WTC11 (cell line): ENCODE results near the gene ZNF423. TPM values are rescaled to one million over a fixed set of nuclear protein-coding genes. Genes with fewer than 3 reads are reported as not detected.

Experiments
- ATAC-seq: fragments of 200-7000 bp; cut with Tn5 transposase; 2 replicates; pipeline ENCODE4 v1.10.0; 2021; ENCODE audit warnings: mild to moderate bottlenecking, moderate library complexity
- CTCF ChIA-PET: fragments of 300-600 bp; sonication (Branson Sonifier 250); formaldehyde crosslinking; loops from one replicate; lab custom pipeline; 2021; ENCODE audit warnings: antibody characterized with exemption; lab: Charles Lee
- POLR2A ChIA-PET: fragments of 350-600 bp; sonication (Branson Sonifier 250); formaldehyde crosslinking; loops from one replicate; lab custom pipeline; 2021; ENCODE audit warnings: antibody characterized with exemption; lab: Charles Lee
- DNase-seq: peaks from one replicate; pipeline ENCODE4 v3.0.0; 2021; ENCODE audit warnings: low spot score
- H3K27ac Mint-ChIP-seq: 2 replicates; pipeline ENCODE4 v1.8.0; 2021; ENCODE audit warnings: mixed read lengths
- H3K27me3 Mint-ChIP-seq: 2 replicates; pipeline ENCODE4 v1.8.0; 2021; ENCODE audit warnings: low read depth, mild to moderate bottlenecking, moderate library complexity, mixed read lengths
- H3K36me3 Mint-ChIP-seq: 2 replicates; pipeline ENCODE4 v1.8.0; 2021; ENCODE audit warnings: mixed read lengths
- H3K4me1 Mint-ChIP-seq: 2 replicates; pipeline ENCODE4 v1.8.0; 2022; ENCODE audit warnings: mixed read lengths
- H3K4me3 Mint-ChIP-seq: 2 replicates; pipeline ENCODE4 v1.8.0; 2021; ENCODE audit warnings: mild to moderate bottlenecking, moderate library complexity, mixed read lengths
- H3K9me3 Mint-ChIP-seq: 2 replicates; pipeline ENCODE4 v1.8.0; 2021; ENCODE audit warnings: mixed read lengths
- AR ChIP-seq: fragments of 250-450 bp; sonication (Bioruptor Pico); IDR thresholded peaks from 2 replicates; pipeline ENCODE4 v1.9.0; 2021; ENCODE audit warnings: mild to moderate bottlenecking
- FOXP4 ChIP-seq: sonication (generic); formaldehyde crosslinking; IDR thresholded peaks from 2 replicates; pipeline ENCODE4 v1.8.0; 2022; ENCODE audit warnings: mild to moderate bottlenecking, missing genetic modification reagents
- GABPB1 ChIP-seq: sonication (generic); formaldehyde crosslinking; IDR thresholded peaks from 2 replicates; pipeline ENCODE4 v1.8.1; 2023; ENCODE audit warnings: mild to moderate bottlenecking, missing genetic modification reagents
- GTF2I ChIP-seq: fragments of 250-450 bp; sonication (Bioruptor Pico); conservative IDR thresholded peaks from 2 replicates; pipeline ENCODE4 v1.4.0; 2021; ENCODE audit warnings: mild to moderate bottlenecking
- NFYB ChIP-seq: sonication (generic); formaldehyde crosslinking; conservative IDR thresholded peaks from 2 replicates; pipeline ENCODE4 v1.8.0; 2022; ENCODE audit warnings: low read depth, missing genetic modification reagents
- NR3C1 ChIP-seq: sonication (generic); formaldehyde crosslinking; conservative IDR thresholded peaks from 2 replicates; pipeline ENCODE4 v1.8.1; 2023; ENCODE audit warnings: low read depth, mild to moderate bottlenecking, missing genetic modification reagents
- RELA ChIP-seq: sonication (generic); formaldehyde crosslinking; IDR thresholded peaks from 2 replicates; pipeline ENCODE4 v1.8.1; 2022; ENCODE audit warnings: missing genetic modification reagents, mild to moderate bottlenecking, borderline replicate concordance
- SOX15 ChIP-seq: fragments of 250-450 bp; sonication (Bioruptor Pico); IDR thresholded peaks from 2 replicates; pipeline ENCODE4 v1.9.0; 2021; ENCODE audit warnings: mild to moderate bottlenecking
- TCF7 ChIP-seq: sonication (generic); formaldehyde crosslinking; IDR thresholded peaks from 2 replicates; pipeline ENCODE4 v1.8.0; 2022; ENCODE audit warnings: mild to moderate bottlenecking, low read depth, missing genetic modification reagents, moderate library complexity
- TP53 ChIP-seq: sonication (generic); formaldehyde crosslinking; IDR thresholded peaks from 2 replicates; pipeline ENCODE4 v1.8.1; 2023; ENCODE audit warnings: mild to moderate bottlenecking, missing genetic modification reagents
- ZBTB21 ChIP-seq: sonication (generic); formaldehyde crosslinking; IDR thresholded peaks from 2 replicates; pipeline ENCODE4 v1.8.1; 2023; ENCODE audit warnings: mild to moderate bottlenecking, missing genetic modification reagents, borderline replicate concordance
- ZNF671 ChIP-seq: fragments of 250-450 bp; sonication (Bioruptor Pico); IDR thresholded peaks from 2 replicates; pipeline ENCODE4 v1.8.0; 2021; ENCODE audit warnings: mild to moderate bottlenecking
- total RNA-seq: library from RNA; stranded (reverse); gene quantifications from 3 replicates; pipeline ENCODE4 v1.2.3, GENCODE V29; 2021
- TF ChIP-seq, protein P1 (sequence below): sonication (generic); formaldehyde crosslinking; IDR thresholded peaks from 2 replicates; pipeline ENCODE4 v1.8.0; 2023; ENCODE audit warnings: missing genetic modification reagents, mild to moderate bottlenecking, borderline replicate concordance
- TF ChIP-seq, protein P2 (sequence below): sonication (generic); formaldehyde crosslinking; IDR thresholded peaks from 2 replicates; pipeline ENCODE4 v1.8.1; 2023; ENCODE audit warnings: mild to moderate bottlenecking, missing genetic modification reagents
- TF ChIP-seq, protein P3 (sequence below): sonication (generic); formaldehyde crosslinking; IDR thresholded peaks from 2 replicates; pipeline ENCODE4 v1.8.1; 2023; ENCODE audit warnings: mild to moderate bottlenecking, missing genetic modification reagents, moderate library complexity
- TF ChIP-seq, protein P4 (sequence below): sonication (generic); formaldehyde crosslinking; IDR thresholded peaks from 2 replicates; pipeline ENCODE4 v1.8.0; 2022; ENCODE audit warnings: mild to moderate bottlenecking, missing genetic modification reagents

Gene ZNF423
- total RNA-seq, 1 experiment from 2014 or later, result 38.8 TPM

- TF ChIP-seq, protein P1, sequence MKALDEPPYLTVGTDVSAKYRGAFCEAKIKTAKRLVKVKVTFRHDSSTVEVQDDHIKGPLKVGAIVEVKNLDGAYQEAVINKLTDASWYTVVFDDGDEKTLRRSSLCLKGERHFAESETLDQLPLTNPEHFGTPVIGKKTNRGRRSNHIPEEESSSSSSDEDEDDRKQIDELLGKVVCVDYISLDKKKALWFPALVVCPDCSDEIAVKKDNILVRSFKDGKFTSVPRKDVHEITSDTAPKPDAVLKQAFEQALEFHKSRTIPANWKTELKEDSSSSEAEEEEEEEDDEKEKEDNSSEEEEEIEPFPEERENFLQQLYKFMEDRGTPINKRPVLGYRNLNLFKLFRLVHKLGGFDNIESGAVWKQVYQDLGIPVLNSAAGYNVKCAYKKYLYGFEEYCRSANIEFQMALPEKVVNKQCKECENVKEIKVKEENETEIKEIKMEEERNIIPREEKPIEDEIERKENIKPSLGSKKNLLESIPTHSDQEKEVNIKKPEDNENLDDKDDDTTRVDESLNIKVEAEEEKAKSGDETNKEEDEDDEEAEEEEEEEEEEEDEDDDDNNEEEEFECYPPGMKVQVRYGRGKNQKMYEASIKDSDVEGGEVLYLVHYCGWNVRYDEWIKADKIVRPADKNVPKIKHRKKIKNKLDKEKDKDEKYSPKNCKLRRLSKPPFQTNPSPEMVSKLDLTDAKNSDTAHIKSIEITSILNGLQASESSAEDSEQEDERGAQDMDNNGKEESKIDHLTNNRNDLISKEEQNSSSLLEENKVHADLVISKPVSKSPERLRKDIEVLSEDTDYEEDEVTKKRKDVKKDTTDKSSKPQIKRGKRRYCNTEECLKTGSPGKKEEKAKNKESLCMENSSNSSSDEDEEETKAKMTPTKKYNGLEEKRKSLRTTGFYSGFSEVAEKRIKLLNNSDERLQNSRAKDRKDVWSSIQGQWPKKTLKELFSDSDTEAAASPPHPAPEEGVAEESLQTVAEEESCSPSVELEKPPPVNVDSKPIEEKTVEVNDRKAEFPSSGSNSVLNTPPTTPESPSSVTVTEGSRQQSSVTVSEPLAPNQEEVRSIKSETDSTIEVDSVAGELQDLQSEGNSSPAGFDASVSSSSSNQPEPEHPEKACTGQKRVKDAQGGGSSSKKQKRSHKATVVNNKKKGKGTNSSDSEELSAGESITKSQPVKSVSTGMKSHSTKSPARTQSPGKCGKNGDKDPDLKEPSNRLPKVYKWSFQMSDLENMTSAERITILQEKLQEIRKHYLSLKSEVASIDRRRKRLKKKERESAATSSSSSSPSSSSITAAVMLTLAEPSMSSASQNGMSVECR (CRISPR knock-in tag), result no peak
Observed at GRCh38 chr16:49574826-49575225, 281.1 kb downstream of the ZNF423 start (continued).

DNA sequence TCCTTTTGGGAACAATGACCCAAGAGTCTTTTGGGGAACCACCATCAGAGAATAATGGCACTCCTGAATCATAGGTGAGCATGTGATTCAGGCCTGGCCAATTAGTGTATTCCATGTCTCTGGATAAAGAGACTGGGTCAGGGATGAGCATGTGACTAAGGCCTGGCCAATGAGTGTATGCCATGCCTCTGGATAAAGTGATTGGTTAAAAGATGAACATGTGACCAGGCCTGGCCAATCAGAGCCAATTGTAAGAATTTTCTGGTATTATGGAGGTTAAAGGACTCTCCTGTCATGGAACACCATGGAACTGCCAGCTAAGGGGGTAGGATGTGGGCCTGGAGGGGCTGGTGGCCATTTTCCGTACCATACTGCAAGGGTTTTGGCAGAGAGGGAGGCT is 288.0 kb downstream of the ZNF423 start:
- H3K36me3 Mint-ChIP-seq, result peaks cover 6% of the 10 kb centered on the region
- peaks cover 11% of the 10 kb centered on the region for H3K9me3 Mint-ChIP-seq
- no peak overlapping the region for H3K4me3 Mint-ChIP-seq
- H3K4me1 Mint-ChIP-seq, result peaks cover 18% of the 10 kb centered on the region
- TF ChIP-seq TCF7 (no peak), TP53 (CRISPR knock-in tag) (no peak), GTF2I (CRISPR knock-in tag) (no peak), AR (no peak), FOXP4 (CRISPR knock-in tag) (no peak), GABPB1 (CRISPR knock-in tag) (no peak), NR3C1 (CRISPR knock-in tag) (no peak), RELA (CRISPR knock-in tag) (no peak), ZNF671 (CRISPR knock-in tag) (no peak), SOX15 (no peak), NFYB (peak; percentile 73), ZBTB21 (CRISPR knock-in tag) (no peak)
- TF ChIP-seq, protein P2, sequence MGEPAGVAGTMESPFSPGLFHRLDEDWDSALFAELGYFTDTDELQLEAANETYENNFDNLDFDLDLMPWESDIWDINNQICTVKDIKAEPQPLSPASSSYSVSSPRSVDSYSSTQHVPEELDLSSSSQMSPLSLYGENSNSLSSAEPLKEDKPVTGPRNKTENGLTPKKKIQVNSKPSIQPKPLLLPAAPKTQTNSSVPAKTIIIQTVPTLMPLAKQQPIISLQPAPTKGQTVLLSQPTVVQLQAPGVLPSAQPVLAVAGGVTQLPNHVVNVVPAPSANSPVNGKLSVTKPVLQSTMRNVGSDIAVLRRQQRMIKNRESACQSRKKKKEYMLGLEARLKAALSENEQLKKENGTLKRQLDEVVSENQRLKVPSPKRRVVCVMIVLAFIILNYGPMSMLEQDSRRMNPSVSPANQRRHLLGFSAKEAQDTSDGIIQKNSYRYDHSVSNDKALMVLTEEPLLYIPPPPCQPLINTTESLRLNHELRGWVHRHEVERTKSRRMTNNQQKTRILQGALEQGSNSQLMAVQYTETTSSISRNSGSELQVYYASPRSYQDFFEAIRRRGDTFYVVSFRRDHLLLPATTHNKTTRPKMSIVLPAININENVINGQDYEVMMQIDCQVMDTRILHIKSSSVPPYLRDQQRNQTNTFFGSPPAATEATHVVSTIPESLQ, result no peak
- TF ChIP-seq, protein P3, sequence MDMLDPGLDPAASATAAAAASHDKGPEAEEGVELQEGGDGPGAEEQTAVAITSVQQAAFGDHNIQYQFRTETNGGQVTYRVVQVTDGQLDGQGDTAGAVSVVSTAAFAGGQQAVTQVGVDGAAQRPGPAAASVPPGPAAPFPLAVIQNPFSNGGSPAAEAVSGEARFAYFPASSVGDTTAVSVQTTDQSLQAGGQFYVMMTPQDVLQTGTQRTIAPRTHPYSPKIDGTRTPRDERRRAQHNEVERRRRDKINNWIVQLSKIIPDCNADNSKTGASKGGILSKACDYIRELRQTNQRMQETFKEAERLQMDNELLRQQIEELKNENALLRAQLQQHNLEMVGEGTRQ (CRISPR knock-in tag), result peak; percentile 70
- TF ChIP-seq, protein P4, sequence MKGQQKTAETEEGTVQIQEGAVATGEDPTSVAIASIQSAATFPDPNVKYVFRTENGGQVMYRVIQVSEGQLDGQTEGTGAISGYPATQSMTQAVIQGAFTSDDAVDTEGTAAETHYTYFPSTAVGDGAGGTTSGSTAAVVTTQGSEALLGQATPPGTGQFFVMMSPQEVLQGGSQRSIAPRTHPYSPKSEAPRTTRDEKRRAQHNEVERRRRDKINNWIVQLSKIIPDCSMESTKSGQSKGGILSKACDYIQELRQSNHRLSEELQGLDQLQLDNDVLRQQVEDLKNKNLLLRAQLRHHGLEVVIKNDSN (CRISPR knock-in tag), result peak; percentile 48; the same call in 1 of the 2 replicates
- DNase-seq (no peak), ATAC-seq (no peak)
- H3K27ac Mint-ChIP-seq, result no peak overlapping the region
- POLR2A ChIA-PET, result no interaction called here
- no peaks in the 10 kb centered on the region for H3K27me3 Mint-ChIP-seq
- CTCF ChIA-PET, result interaction anchor here (1.1 to 2.1 kb wide), 3 partner anchors 11 to 25 kb away, joined by 4 to 14 read pairs (median 11); no protein-coding TSS in a partner anchor
